Fibroblast of lung (primary cell): ENCODE measurements around the gene PRPF4. TPM values are rescaled to one million over a fixed set of nuclear protein-coding genes. Genes with fewer than 3 reads are reported as not detected.

Experiments used
- DNase-seq, 2 donors: peaks; one replicate each; pipeline versions ENCODE4 v3.0.0 to v3.0.0-alpha.2; 2010; ENCODE audit warnings: low read depth in 2 of 2
- H2AFZ ChIP-seq: 2 replicates; pipeline ENCODE4 v1.5.1; 2012; ENCODE audit warnings: low read length, control low read depth, inconsistent platforms
- H3K27ac ChIP-seq: 2 replicates; pipeline ENCODE4 v1.5.1; 2011; ENCODE audit warnings: low read length, control low read depth; ENCODE audit not compliant: insufficient read depth
- H3K27me3 ChIP-seq: 2 replicates; pipeline ENCODE4 v1.5.1; 2011; ENCODE audit warnings: mild to moderate bottlenecking, low read length; ENCODE audit not compliant: control insufficient read depth, insufficient read depth
- H3K36me3 ChIP-seq: 2 replicates; pipeline ENCODE4 v1.5.1; 2011; ENCODE audit warnings: low read length; ENCODE audit not compliant: control insufficient read depth, insufficient read depth
- H3K4me1 ChIP-seq: 2 replicates; pipeline ENCODE4 v1.5.1; 2011; ENCODE audit warnings: low read length; ENCODE audit not compliant: control insufficient read depth, insufficient read depth; ENCODE audit errors: extremely low read depth
- H3K4me2 ChIP-seq: 2 replicates; pipeline ENCODE4 v1.5.1; 2011; ENCODE audit warnings: low read length, control low read depth; ENCODE audit not compliant: insufficient read depth; ENCODE audit errors: extremely low read depth
- H3K4me3 ChIP-seq, 4 experiments: fragments of 200-600 bp in 1 of 4; sonication (generic) in 1 of 4; replicated peaks in 1 of 4; 2 replicates each; pipeline ENCODE4 v1.5.1; 2011 to 2016; ENCODE audit warnings: low read length in 4 of 4, low read depth in 3 of 4, mild to moderate bottlenecking in 3 of 4, control low read depth in 2 of 4, inconsistent platforms in 1 of 4, mixed read lengths in 1 of 4; ENCODE audit not compliant: insufficient read depth in 1 of 4; ENCODE audit errors: control extremely low read depth in 1 of 4
- H3K79me2 ChIP-seq: 2 replicates; pipeline ENCODE4 v1.5.1; 2012; ENCODE audit warnings: mild to moderate bottlenecking, low read length, inconsistent platforms; ENCODE audit not compliant: control insufficient read depth, insufficient read depth
- H3K9ac ChIP-seq: 2 replicates; pipeline ENCODE4 v1.5.1; 2011; ENCODE audit warnings: mild to moderate bottlenecking, low read length, control low read depth; ENCODE audit not compliant: insufficient read depth
- H3K9me3 ChIP-seq: 2 replicates; pipeline ENCODE4 v1.5.1; 2012; ENCODE audit warnings: low read depth, low read length; ENCODE audit not compliant: control insufficient read depth, insufficient read depth
- H4K20me1 ChIP-seq: 2 replicates; pipeline ENCODE4 v1.5.1; 2011; ENCODE audit warnings: low read length; ENCODE audit not compliant: control insufficient read depth, insufficient read depth; ENCODE audit errors: extremely low read depth
- CTCF ChIP-seq, 2 donors: IDR thresholded peaks in 1 of 2; conservative IDR thresholded peaks in 1 of 2; 1 replicate in 1 of 2; 2 replicates in 1 of 2; pipeline ENCODE4 v1.5.1; 2011 to 2012; ENCODE audit warnings: low read length in 2 of 2, control low read depth in 1 of 2, inconsistent platforms in 1 of 2, low read depth in 1 of 2, mild to moderate bottlenecking in 1 of 2
- EZH2 ChIP-seq: IDR thresholded peaks from 2 replicates; pipeline ENCODE4 v1.5.1; 2012; ENCODE audit warnings: low read length, control low read depth, mild to moderate bottlenecking; ENCODE audit errors: missing control alignments
- polyA plus RNA-seq, 2 donors: library from polyadenylated mRNA; depleted of rRNA in 1 of 2; stranded (reverse) in 1 of 2; unstranded in 1 of 2; fragments of >200 nt; gene quantifications; 2 replicates each; pipeline ENCODE4 v1.2.1, GENCODE V29; 2011 to 2012; ENCODE audit warnings: missing spikeins in 1 of 2
- total RNA-seq: library from RNA; depleted of rRNA; stranded (reverse); fragments of >200 nt; gene quantifications from 2 replicates; pipeline ENCODE4 v1.2.1, GENCODE V29; 2014

Gene PRPF4
- total and polyA plus RNA-seq, 2 donors (not counting 1 experiment from before 2014, with no cell fraction given), result 19.5 to 25.1 TPM

- no peak overlapping the region for H3K4me3 ChIP-seq
- H3K36me3 ChIP-seq, result no peaks in the 10 kb centered on the region
These were observed 43.6 kb downstream of the PRPF4 start for GRCh38 chr9:113319054-113319453.

GRCh38 chr9:113320051-113320450, 44.6 kb downstream of the PRPF4 start:
- H3K4me1 ChIP-seq, result no peaks in the 10 kb centered on the region
- H3K4me2 ChIP-seq, result no peak overlapping the region
- no peak overlapping the region for H3K27ac ChIP-seq
- no peak overlapping the region for H2AFZ ChIP-seq
- no peaks in the 10 kb centered on the region for H4K20me1 ChIP-seq
- H3K9me3 ChIP-seq, result no peaks in the 10 kb centered on the region
- no peaks in the 10 kb centered on the region for H3K79me2 ChIP-seq
- TF ChIP-seq CTCF (conservative IDR thresholded peaks at IDR 0.05 in 1 of 2, IDR thresholded peaks at IDR 0.05 in 1 of 2; ENCODE audit: low read depth in 1 of 2, low read length in 2 of 2) (no peak), EZH2 (no peak)
- DNase-seq, result no peak
- H3K9ac ChIP-seq, result no peak overlapping the region
- H3K4me3 ChIP-seq, result no peak overlapping the region
- H3K36me3 ChIP-seq, result no peaks in the 10 kb centered on the region
- no peaks in the 10 kb centered on the region for H3K27me3 ChIP-seq

More at GRCh38 chr9:113319054-113319453, 43.6 kb downstream of the PRPF4 start:
- no peak for TF ChIP-seq CTCF (conservative IDR thresholded peaks at IDR 0.05 in 1 of 2, IDR thresholded peaks at IDR 0.05 in 1 of 2; ENCODE audit: low read depth in 1 of 2, low read length in 2 of 2)
- no peak for TF ChIP-seq EZH2
- Histone ChIP-seq H3K4me2 (no peak overlapping the region), H3K9me3 (no peaks in the 10 kb centered on the region), H3K79me2 (no peaks in the 10 kb centered on the region), H3K27ac (no peak overlapping the region), H3K9ac (no peak overlapping the region), H3K27me3 (no peaks in the 10 kb centered on the region), H3K4me1 (no peaks in the 10 kb centered on the region), H4K20me1 (no peaks in the 10 kb centered on the region), H2AFZ (no peak overlapping the region)
- DNase-seq, result no peak

- Histone ChIP-seq H3K9ac (no peak overlapping the region), H3K9me3 (no peaks in the 10 kb centered on the region), H3K27ac (no peak overlapping the region), H3K4me2 (no peak overlapping the region), H3K4me3 (no peak overlapping the region), H2AFZ (no peak overlapping the region), H3K27me3 (no peaks in the 10 kb centered on the region), H3K4me1 (no peaks in the 10 kb centered on the region), H4K20me1 (no peaks in the 10 kb centered on the region), H3K79me2 (no peaks in the 10 kb centered on the region), H3K36me3 (no peaks in the 10 kb centered on the region)
- DNase-seq, result no peak
- TF ChIP-seq EZH2 (no peak), CTCF (conservative IDR thresholded peaks at IDR 0.05 in 1 of 2, IDR thresholded peaks at IDR 0.05 in 1 of 2; ENCODE audit: low read depth in 1 of 2, low read length in 2 of 2) (no peak)
These were observed 47.2 kb downstream of the PRPF4 start for GRCh38 chr9:113322671-113323070.
